HepG2 (cell line): Measurements from ENCODE around the gene C11orf54. TPM values are rescaled to one million over a fixed set of nuclear protein-coding genes. Genes with fewer than 3 reads are reported as not detected.

Experiments used
- ATAC-seq: fragments of 200-7000 bp; cut with Tn5 transposase; 3 replicates; pipeline ENCODE4 v1.9.1; 2020; ENCODE audit warnings: mild to moderate bottlenecking, moderate library complexity
- BruUV-seq: library from RNA; stranded (reverse); fragments of 400-500 nt; replicated peaks from 2 replicates; lab custom pipeline; 2021; lab: Mats Ljungman, UMichigan
- CTCF ChIA-PET: fragments of 300-600 bp; formaldehyde crosslinking; extraction: SDS; loops from one replicate; lab custom pipeline; 2021; ENCODE audit warnings: low total read pairs, inconsistent platforms, low intra/inter-chr PET ratio; lab: Yijun Ruan, JAX
- POLR2A ChIA-PET: fragments of 350-600 bp; sonication (Branson Sonifier 250); formaldehyde crosslinking; loops from one replicate; lab custom pipeline; 2020; ENCODE audit warnings: antibody characterized with exemption, inconsistent platforms; lab: Yijun Ruan, JAX
- DNase-seq: peaks from one replicate; pipeline ENCODE4 v3.0.0-alpha.2; 2015; ENCODE audit warnings: low spot score
- FAIRE-seq: peaks from 3 replicates; lab custom pipeline; 2011; peaks lifted over from hg19 to GRCh38; lab: Jason Lieb, UNC
- H2AFZ ChIP-seq: one replicate; pipeline ENCODE4 v1.6.1; 2011; ENCODE audit warnings: low read length, inconsistent platforms
- H3K27ac ChIP-seq: fragments of 300-600 bp; 3 replicates; pipeline ENCODE4 v1.8.0; 2011; ENCODE audit warnings: mixed run types, mild to moderate bottlenecking, mixed read lengths, low read length, inconsistent platforms; ENCODE audit not compliant: insufficient read depth; ENCODE audit errors: extremely low read length
- H3K27me3 ChIP-seq, 2 experiments: fragments of 200-600 bp in 1 of 2; 2 replicates in 1 of 2; 3 replicates in 1 of 2; pipeline versions ENCODE4 v1.6.0 to v1.8.0; 2011; ENCODE audit warnings: low read length in 2 of 2, mild to moderate bottlenecking in 2 of 2, moderate library complexity in 2 of 2, inconsistent platforms in 1 of 2; ENCODE audit not compliant: insufficient read depth in 2 of 2, control insufficient read depth in 1 of 2
- H3K36me3 ChIP-seq, 2 experiments: fragments of 200-600 bp in 1 of 2; replicated peaks in 1 of 2; 2 replicates in 1 of 2; 3 replicates in 1 of 2; pipeline versions ENCODE4 v1.5.1 to v1.8.0; 2011; ENCODE audit warnings: low read length in 2 of 2, inconsistent platforms in 1 of 2; ENCODE audit not compliant: insufficient read depth in 2 of 2, control insufficient read depth in 1 of 2
- H3K4me1 ChIP-seq: 2 replicates; pipeline ENCODE4 v1.5.1; 2012; ENCODE audit warnings: low read length, inconsistent platforms; ENCODE audit not compliant: insufficient read depth
- H3K4me2 ChIP-seq: 2 replicates; pipeline ENCODE4 v1.6.0; 2011; ENCODE audit warnings: low read depth, low read length, inconsistent platforms
- H3K4me3 ChIP-seq, 3 experiments: fragments of 200-600 bp in 1 of 3; sonication (generic), shearing (Covaris generic) in 1 of 3; replicated peaks in 1 of 3; 2 replicates each; pipeline ENCODE4 v1.5.1; 2011 to 2016; ENCODE audit warnings: low read length in 3 of 3, inconsistent platforms in 2 of 3, low read depth in 2 of 3, mild to moderate bottlenecking in 2 of 3, control low read depth in 1 of 3, mixed read lengths in 1 of 3; ENCODE audit not compliant: insufficient read depth in 1 of 3
- H3K79me2 ChIP-seq: one replicate; pipeline ENCODE4 v1.6.1; 2011; ENCODE audit warnings: low read length, inconsistent platforms; ENCODE audit not compliant: insufficient read depth
- H3K9ac ChIP-seq: 2 replicates; pipeline ENCODE4 v1.6.0; 2011; ENCODE audit warnings: mild to moderate bottlenecking, low read depth, low read length, inconsistent platforms; ENCODE audit not compliant: insufficient read depth
- H3K9me3 ChIP-seq: 2 replicates; pipeline ENCODE4 v1.5.1; 2012; ENCODE audit warnings: mild to moderate bottlenecking, low read length
- H4K20me1 ChIP-seq: 2 replicates; pipeline ENCODE4 v1.6.0; 2011; ENCODE audit warnings: inconsistent platforms, mild to moderate bottlenecking, low read length, moderate library complexity; ENCODE audit not compliant: insufficient read depth
- ADNP ChIP-seq: sonication (generic); formaldehyde crosslinking; IDR thresholded peaks from 2 replicates; pipeline ENCODE4 v1.4.0; 2020; ENCODE audit warnings: missing genetic modification reagents
- RBM22 ChIP-seq: fragments of 200-400 bp; formaldehyde crosslinking; optimal IDR thresholded peaks from 2 replicates; pipeline ENCODE3; 2017; ENCODE audit warnings: mild to moderate bottlenecking, low read length, moderate library complexity
- ZNF121 ChIP-seq: sonication (generic); formaldehyde crosslinking; IDR thresholded peaks from 2 replicates; pipeline ENCODE4 v1.5.0; 2020; ENCODE audit warnings: mild to moderate bottlenecking, missing genetic modification reagents
- WGBS: methylation state at CpG from one replicate; pipeline ENCODE4 v1.1.6; 2017; ENCODE audit warnings: low lambda C conversion rate; 5-methylcytosine and 5-hydroxymethylcytosine counted together
- in situ Hi-C: cut with HindIII; loops from 2 replicates; pipeline ENCODE4 v1.10.0; 2017; ENCODE audit warnings: low pct_unique_long_range_greater_than_20kb; ENCODE audit not compliant: extremely low pct_ligation_motif_present
- intact Hi-C: fragments of 100-400 bp; cut with micrococcal nuclease; formaldehyde crosslinking; loops from one replicate; pipeline ENCODE4 v1.10.0; 2022; ENCODE audit not compliant: unreplicated experiment
- polyA plus RNA-seq, 8 experiments: library from polyadenylated mRNA; depleted of rRNA in 3 of 8; stranded (reverse) in 7 of 8; unstranded in 1 of 8; fragments of >200 nt; fragmentation: Illumina TruSeq in 4 of 8; extraction: Trizol in 4 of 8; gene quantifications; 2 replicates each; pipeline versions ENCODE4 v1.2.1 to v1.2.3, GENCODE V29; 2011 to 2016; ENCODE audit warnings: low read depth in 4 of 8, missing spikeins in 1 of 8, mixed read lengths in 1 of 8; ENCODE audit not compliant: insufficient read depth in 1 of 8
- total RNA-seq, 5 experiments: library from RNA; depleted of rRNA; stranded (reverse); fragments of >200 nt; fragmentation: Illumina TruSeq; extraction: Trizol; gene quantifications; 2 replicates each; pipeline ENCODE4 v1.2.3, GENCODE V29; 2016; ENCODE audit warnings: low read depth in 1 of 5
- TF ChIP-seq, protein P1 (sequence below), 2 experiments: sonication (generic) in 1 of 2; formaldehyde crosslinking in 1 of 2; IDR thresholded peaks; 2 replicates each; pipeline versions ENCODE4 v1.4.0 to v1.6.1; 2016 to 2020; ENCODE audit warnings: borderline replicate concordance in 1 of 2, low read depth in 1 of 2, mild to moderate bottlenecking in 1 of 2, missing genetic modification reagents in 1 of 2
- TF ChIP-seq, protein P2 (sequence below): sonication (generic); formaldehyde crosslinking; IDR thresholded peaks from 2 replicates; pipeline ENCODE4 v1.4.0; 2020; ENCODE audit warnings: missing genetic modification reagents, low read depth, mild to moderate bottlenecking, borderline replicate concordance
- TF ChIP-seq, protein P3 (sequence below): sonication (generic); formaldehyde crosslinking; IDR thresholded peaks from 2 replicates; pipeline ENCODE4 v1.4.0; 2020; ENCODE audit warnings: missing genetic modification reagents

The C11orf54 gene
- total and polyA plus RNA-seq, 2 of the 13 experiments (the other 11 are each of a cell fraction or from before 2014, with no cell fraction given): 42.7 to 50.1 TPM

DNA sequence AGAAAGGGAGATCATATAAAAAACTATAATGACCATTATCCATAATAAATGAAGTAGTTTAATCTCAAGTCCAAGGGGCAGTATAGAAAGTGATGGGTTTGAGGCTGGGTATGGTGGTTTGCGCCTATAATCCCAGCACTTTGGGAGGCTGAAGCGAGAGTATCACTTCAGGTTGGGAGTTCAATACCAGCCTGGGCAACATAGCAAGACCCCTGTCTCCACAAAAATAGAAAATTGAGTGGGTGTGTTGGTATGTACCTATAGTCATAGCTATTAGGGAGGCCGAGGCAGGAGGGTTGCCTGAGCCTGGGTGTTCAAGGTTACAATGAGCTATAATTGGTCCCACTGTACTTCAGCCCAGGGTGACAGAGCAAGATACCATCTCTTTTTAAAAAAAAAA is 66.5 kb downstream of the C11orf54 start:
- Histone ChIP-seq H4K20me1 (no peaks in the 10 kb centered on the region), H2AFZ (no peak overlapping the region), H3K9me3 (no peaks in the 10 kb centered on the region), H3K79me2 (peaks cover 1% of the 10 kb centered on the region), H3K4me2 (no peak overlapping the region), H3K4me3 (no peak overlapping the region), H3K4me1 (no peaks in the 10 kb centered on the region), H3K36me3 (peaks cover 18 to 83% of the 10 kb centered on the region in 2 experiments), H3K27ac (no peak overlapping the region), H3K9ac (no peak overlapping the region), H3K27me3 (no peaks in the 10 kb centered on the region)
- ChIA-PET POLR2A (interaction anchor here (0.6 kb wide), 1 partner anchor 24 kb away, joined by 3 read pairs; the partner anchor contains the start of gene MED17), CTCF (no interaction called here)
- no peak for FAIRE-seq
- WGBS: 96% methylated on average over 3 of the region's 3 CpGs
- ATAC-seq: no peak
- DNase-seq: no peak
- BruUV-seq: no TSS peak
- TF ChIP-seq, protein P1, sequence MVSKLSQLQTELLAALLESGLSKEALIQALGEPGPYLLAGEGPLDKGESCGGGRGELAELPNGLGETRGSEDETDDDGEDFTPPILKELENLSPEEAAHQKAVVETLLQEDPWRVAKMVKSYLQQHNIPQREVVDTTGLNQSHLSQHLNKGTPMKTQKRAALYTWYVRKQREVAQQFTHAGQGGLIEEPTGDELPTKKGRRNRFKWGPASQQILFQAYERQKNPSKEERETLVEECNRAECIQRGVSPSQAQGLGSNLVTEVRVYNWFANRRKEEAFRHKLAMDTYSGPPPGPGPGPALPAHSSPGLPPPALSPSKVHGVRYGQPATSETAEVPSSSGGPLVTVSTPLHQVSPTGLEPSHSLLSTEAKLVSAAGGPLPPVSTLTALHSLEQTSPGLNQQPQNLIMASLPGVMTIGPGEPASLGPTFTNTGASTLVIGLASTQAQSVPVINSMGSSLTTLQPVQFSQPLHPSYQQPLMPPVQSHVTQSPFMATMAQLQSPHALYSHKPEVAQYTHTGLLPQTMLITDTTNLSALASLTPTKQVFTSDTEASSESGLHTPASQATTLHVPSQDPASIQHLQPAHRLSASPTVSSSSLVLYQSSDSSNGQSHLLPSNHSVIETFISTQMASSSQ (IDR thresholded peaks at IDR 0.05; ENCODE audit: low read depth): no peak
- TF ChIP-seq, protein P1 (CRISPR knock-in tag; IDR thresholded peaks at IDR 0.05; ENCODE audit: borderline replicate concordance): no peak
- 0 out of 2 replicates have a peak, but pooled peaks have one; percentile 36 for TF ChIP-seq ZNF121
- in situ Hi-C loops: no loop called here
- intact Hi-C loops: no loop called here

DNA sequence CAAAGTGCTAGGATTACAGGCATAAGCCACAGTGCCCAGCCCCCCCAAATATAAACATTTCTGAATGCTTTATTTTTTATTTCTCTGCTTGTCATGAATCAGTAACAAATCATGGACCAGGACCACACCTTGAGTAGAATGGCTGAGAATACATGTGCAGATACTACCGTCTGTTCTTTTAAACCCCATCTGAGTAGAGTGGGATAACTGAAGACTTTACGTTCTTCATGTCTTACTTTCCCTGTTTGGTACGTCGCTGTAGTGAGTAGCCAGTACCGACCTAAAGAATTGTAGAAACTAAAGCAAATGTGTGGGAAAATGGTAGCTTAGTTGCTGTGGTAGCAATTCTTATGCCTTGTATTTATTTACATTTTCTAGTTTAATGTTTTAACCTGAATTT is 72.5 kb downstream of the C11orf54 start:
- no peaks in the 10 kb centered on the region for H3K4me1 ChIP-seq
- H3K79me2 ChIP-seq: no peaks in the 10 kb centered on the region
- in situ Hi-C loops (no loop called here), intact Hi-C loops (no loop called here)
- POLR2A ChIA-PET: no interaction called here
- no peak for DNase-seq
- WGBS: 96% methylated on average over 5 of the region's 5 CpGs
- FAIRE-seq: no peak
- no peak overlapping the region for H3K27ac ChIP-seq
- no peak overlapping the region for H3K4me2 ChIP-seq
- no peak overlapping the region for H2AFZ ChIP-seq
- no peaks in the 10 kb centered on the region for H3K27me3 ChIP-seq
- TF ChIP-seq ADNP (CRISPR knock-in tag) (no peak), RBM22 (peak; percentile 75)
- TF ChIP-seq, protein P2, sequence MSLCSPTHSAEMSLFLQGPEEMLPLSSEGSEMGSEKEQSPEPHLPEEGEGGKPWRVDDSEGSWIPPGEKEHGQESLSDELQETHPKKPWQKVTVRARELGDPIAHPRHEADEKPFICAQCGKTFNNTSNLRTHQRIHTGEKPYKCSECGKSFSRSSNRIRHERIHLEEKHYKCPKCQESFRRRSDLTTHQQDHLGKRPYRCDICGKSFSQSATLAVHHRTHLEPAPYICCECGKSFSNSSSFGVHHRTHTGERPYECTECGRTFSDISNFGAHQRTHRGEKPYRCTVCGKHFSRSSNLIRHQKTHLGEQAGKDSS (CRISPR knock-in tag): no peak
- TF ChIP-seq, protein P3, sequence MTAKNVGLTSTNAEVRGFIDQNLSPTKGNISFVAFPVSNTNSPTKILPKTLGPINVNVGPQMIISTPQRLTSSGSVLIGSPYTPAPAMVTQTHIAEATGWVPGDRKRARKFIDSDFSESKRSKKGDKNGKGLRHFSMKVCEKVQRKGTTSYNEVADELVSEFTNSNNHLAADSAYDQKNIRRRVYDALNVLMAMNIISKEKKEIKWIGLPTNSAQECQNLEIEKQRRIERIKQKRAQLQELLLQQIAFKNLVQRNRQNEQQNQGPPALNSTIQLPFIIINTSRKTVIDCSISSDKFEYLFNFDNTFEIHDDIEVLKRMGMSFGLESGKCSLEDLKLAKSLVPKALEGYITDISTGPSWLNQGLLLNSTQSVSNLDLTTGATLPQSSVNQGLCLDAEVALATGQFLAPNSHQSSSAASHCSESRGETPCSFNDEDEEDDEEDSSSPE: no peak
- TF ChIP-seq, all 625 proteins: peak for 1
- no peaks in the 10 kb centered on the region for H4K20me1 ChIP-seq
- CTCF ChIA-PET: no interaction called here
- BruUV-seq: no TSS peak
- H3K4me3 ChIP-seq: no peak overlapping the region
- H3K36me3 ChIP-seq: peaks cover 10 to 48% of the 10 kb centered on the region in 2 experiments
- H3K9me3 ChIP-seq: no peaks in the 10 kb centered on the region
- no peak overlapping the region for H3K9ac ChIP-seq
- ATAC-seq: no peak
